CD14-positive monocyte (primary cell): Measurements from ENCODE around the gene CEP290. TPM values are rescaled to one million over a fixed set of nuclear protein-coding genes. Genes with fewer than 3 reads are reported as not detected.

Experiments used
- DNase-seq, 3 donors: peaks; one replicate each; pipeline ENCODE4 v3.0.0-alpha.2; 2011 to 2022
- H2AFZ ChIP-seq: 2 replicates; pipeline ENCODE4 v1.6.0; 2012; ENCODE audit warnings: mild to moderate bottlenecking, low read depth, low read length, inconsistent platforms; ENCODE audit not compliant: insufficient read depth, poor library complexity, severe bottlenecking
- H3K27ac ChIP-seq, 2 donors: 1 replicate in 1 of 2; 2 replicates in 1 of 2; pipeline ENCODE4 v1.5.1; 2012 to 2013; ENCODE audit warnings: low read length in 2 of 2, control low read depth in 1 of 2, inconsistent platforms in 1 of 2, low read depth in 1 of 2, mild to moderate bottlenecking in 1 of 2
- H3K27me3 ChIP-seq, 2 donors: one replicate each; pipeline versions ENCODE4 v1.6.0 to v1.6.1; 2011 to 2013; ENCODE audit warnings: low read length in 2 of 2; ENCODE audit not compliant: control insufficient read depth in 2 of 2, insufficient read depth in 2 of 2
- H3K36me3 ChIP-seq, 2 donors: replicated peaks in 1 of 2; 1 replicate in 1 of 2; 2 replicates in 1 of 2; pipeline versions ENCODE4 v1.5.1 to v1.6.1; 2012 to 2013; ENCODE audit warnings: low read length in 2 of 2, control low read depth in 1 of 2, inconsistent platforms in 1 of 2, mild to moderate bottlenecking in 1 of 2; ENCODE audit not compliant: insufficient read depth in 2 of 2, control insufficient read depth in 1 of 2
- H3K4me1 ChIP-seq, 2 donors: 1 replicate in 1 of 2; 2 replicates in 1 of 2; pipeline versions ENCODE4 v1.5.1 to v1.6.1; 2012 to 2013; ENCODE audit warnings: low read length in 2 of 2, control low read depth in 1 of 2, inconsistent platforms in 1 of 2, mild to moderate bottlenecking in 1 of 2, moderate library complexity in 1 of 2; ENCODE audit not compliant: insufficient read depth in 2 of 2, control insufficient read depth in 1 of 2
- H3K4me2 ChIP-seq: replicated peaks from 2 replicates; pipeline ENCODE3; 2012; ENCODE audit warnings: low read length, moderate library complexity, mild to moderate bottlenecking; ENCODE audit not compliant: poor library complexity, severe bottlenecking; ENCODE audit errors: extremely low read depth
- H3K4me3 ChIP-seq, 3 experiments: fragments of 200-600 bp in 1 of 3; sonication (generic) in 1 of 3; replicated peaks in 1 of 3; 1 replicate in 2 of 3; 2 replicates in 1 of 3; pipeline ENCODE4 v1.5.1; 2011 to 2013; ENCODE audit warnings: low read length in 3 of 3, mild to moderate bottlenecking in 3 of 3, control low read depth in 2 of 3, low read depth in 2 of 3, inconsistent platforms in 1 of 3, moderate library complexity in 1 of 3
- H3K79me2 ChIP-seq: 2 replicates; pipeline ENCODE4 v1.6.0; 2012; ENCODE audit warnings: mild to moderate bottlenecking, control low read depth, inconsistent platforms, low read length, moderate library complexity; ENCODE audit not compliant: insufficient read depth
- H3K9ac ChIP-seq: 2 replicates; pipeline ENCODE4 v1.6.0; 2017; ENCODE audit warnings: low read length, mild to moderate bottlenecking; ENCODE audit not compliant: insufficient read depth, poor library complexity, severe bottlenecking
- H3K9me3 ChIP-seq, 2 donors: replicated peaks in 1 of 2; 1 replicate in 1 of 2; 2 replicates in 1 of 2; pipeline versions ENCODE4 v1.5.1 to v1.6.1; 2012 to 2013; ENCODE audit warnings: low read length in 2 of 2, control low read depth in 1 of 2; ENCODE audit not compliant: control insufficient read depth in 1 of 2, insufficient read depth in 1 of 2
- H4K20me1 ChIP-seq: 2 replicates; pipeline ENCODE4 v1.6.0; 2012; ENCODE audit warnings: mild to moderate bottlenecking, low read length, control low read depth, moderate library complexity; ENCODE audit not compliant: insufficient read depth
- H3K27ac Mint-ChIP-seq, 7 donors: one replicate each; pipeline ENCODE4 v1.8.0; 2020; ENCODE audit warnings: mild to moderate bottlenecking in 7 of 7, mixed read lengths in 7 of 7, moderate library complexity in 6 of 7, inconsistent platforms in 2 of 7
- H3K27me3 Mint-ChIP-seq, 3 donors: one replicate each; pipeline ENCODE4 v1.8.0; 2021 to 2022; ENCODE audit warnings: low read depth in 3 of 3, mild to moderate bottlenecking in 3 of 3, mixed read lengths in 3 of 3, moderate library complexity in 3 of 3, inconsistent platforms in 1 of 3
- H3K36me3 Mint-ChIP-seq, 2 donors: one replicate each; pipeline ENCODE4 v1.8.0; 2020; ENCODE audit warnings: mixed read lengths in 2 of 2, inconsistent platforms in 1 of 2, mild to moderate bottlenecking in 1 of 2
- H3K4me1 Mint-ChIP-seq: one replicate; pipeline ENCODE4 v1.8.0; 2020; ENCODE audit warnings: mild to moderate bottlenecking, mixed read lengths
- H3K4me3 Mint-ChIP-seq, 2 donors: one replicate each; pipeline ENCODE4 v1.8.0; 2020; ENCODE audit warnings: mild to moderate bottlenecking in 2 of 2, mixed read lengths in 2 of 2, moderate library complexity in 1 of 2
- H3K9me3 Mint-ChIP-seq, 7 donors: one replicate each; pipeline ENCODE4 v1.8.0; 2020 to 2022; ENCODE audit warnings: mixed read lengths in 7 of 7, mild to moderate bottlenecking in 6 of 7, moderate library complexity in 6 of 7, inconsistent platforms in 2 of 7
- WGBS: methylation state at CpG from one replicate; pipeline ENCODE4 v1.1.5; 2013; ENCODE audit warnings: missing lambda C conversion rate; ENCODE audit not compliant: insufficient coverage; 5-methylcytosine and 5-hydroxymethylcytosine counted together
- intact Hi-C, 2 donors: fragments of 100-400 bp; cut with micrococcal nuclease; formaldehyde crosslinking; loops; one replicate each; pipeline versions ENCODE4 v1.15.0 to v1.15.1; 2023
- polyA plus RNA-seq, 3 donors: library from polyadenylated mRNA; depleted of rRNA in 1 of 3; unstranded in 2 of 3; stranded (reverse) in 1 of 3; fragments of 300-500 nt in 2 of 3; fragments of >200 nt in 1 of 3; fragmentation: Illumina TruSeq in 2 of 3; gene quantifications; 1 replicate in 2 of 3; 2 replicates in 1 of 3; pipeline ENCODE4 v1.2.3, GENCODE V29; 2012 to 2021
- small RNA-seq: library from RNA; depleted of rRNA; stranded (forward); fragments of <200 nt; gene quantifications from one replicate; pipeline ENCODE3, GENCODE V24; 2012; ENCODE audit warnings: low read depth; ENCODE audit not compliant: insufficient read length
- TF ChIP-seq, protein P1 (sequence below): fragments of 200-600 bp; IDR thresholded peaks from one replicate; pipeline ENCODE4 v1.8.0; 2022; ENCODE audit warnings: antibody characterized with exemption, mild to moderate bottlenecking

CEP290 gene
- polyA plus RNA-seq, 3 donors, result 0.55 to 1.5 (median 0.71) TPM

DNA sequence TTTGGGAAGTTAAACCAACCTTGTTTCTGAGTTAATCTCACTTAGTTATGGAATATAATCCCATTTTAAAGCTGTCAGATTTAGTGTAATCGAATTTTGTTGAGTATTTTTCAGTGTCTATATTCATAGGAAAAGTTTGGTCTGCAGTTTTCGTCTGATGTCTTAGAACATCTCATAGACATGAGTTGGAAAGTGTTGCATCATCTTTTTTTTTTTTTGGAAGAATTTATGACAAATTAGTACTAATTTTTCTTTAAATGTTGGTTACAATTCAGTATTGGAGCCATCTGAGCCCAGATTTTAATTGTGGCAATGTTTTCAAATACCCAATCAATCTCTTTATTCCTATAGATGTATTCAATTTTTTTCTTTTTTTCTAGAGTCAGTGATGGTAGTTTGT, 140.6 kb downstream of the CEP290 start:
- H3K36me3 Mint-ChIP-seq, result no peaks in the 10 kb centered on the region
- peaks cover 0 to 2% (median 2%) of the 10 kb centered on the region in 3 donors for H3K27me3 Mint-ChIP-seq
- no peaks in the 10 kb centered on the region for H3K4me1 Mint-ChIP-seq
- no peaks in the 10 kb centered on the region for H3K79me2 ChIP-seq
- intact Hi-C loops, result no loop called here
- H3K9me3 Mint-ChIP-seq, result peaks cover 0 to 6% (median 2%) of the 10 kb centered on the region in 7 donors
- H3K36me3 ChIP-seq, result no peaks in the 10 kb centered on the region
- H4K20me1 ChIP-seq, result no peaks in the 10 kb centered on the region
- no peak overlapping the region for H3K9ac ChIP-seq
- no peaks in the 10 kb centered on the region for H3K27me3 ChIP-seq
- no CpG with 5 or more reads among the region's 2 CpGs for WGBS
- TF ChIP-seq, protein P1, sequence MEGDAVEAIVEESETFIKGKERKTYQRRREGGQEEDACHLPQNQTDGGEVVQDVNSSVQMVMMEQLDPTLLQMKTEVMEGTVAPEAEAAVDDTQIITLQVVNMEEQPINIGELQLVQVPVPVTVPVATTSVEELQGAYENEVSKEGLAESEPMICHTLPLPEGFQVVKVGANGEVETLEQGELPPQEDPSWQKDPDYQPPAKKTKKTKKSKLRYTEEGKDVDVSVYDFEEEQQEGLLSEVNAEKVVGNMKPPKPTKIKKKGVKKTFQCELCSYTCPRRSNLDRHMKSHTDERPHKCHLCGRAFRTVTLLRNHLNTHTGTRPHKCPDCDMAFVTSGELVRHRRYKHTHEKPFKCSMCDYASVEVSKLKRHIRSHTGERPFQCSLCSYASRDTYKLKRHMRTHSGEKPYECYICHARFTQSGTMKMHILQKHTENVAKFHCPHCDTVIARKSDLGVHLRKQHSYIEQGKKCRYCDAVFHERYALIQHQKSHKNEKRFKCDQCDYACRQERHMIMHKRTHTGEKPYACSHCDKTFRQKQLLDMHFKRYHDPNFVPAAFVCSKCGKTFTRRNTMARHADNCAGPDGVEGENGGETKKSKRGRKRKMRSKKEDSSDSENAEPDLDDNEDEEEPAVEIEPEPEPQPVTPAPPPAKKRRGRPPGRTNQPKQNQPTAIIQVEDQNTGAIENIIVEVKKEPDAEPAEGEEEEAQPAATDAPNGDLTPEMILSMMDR, result no peak
- DNase-seq, result no peak
- H3K27ac Mint-ChIP-seq, result no peak overlapping the region
- no peaks in the 10 kb centered on the region for H3K9me3 ChIP-seq
- no peak overlapping the region for H3K4me3 ChIP-seq
- H3K4me3 Mint-ChIP-seq, result no peak overlapping the region
- no peaks in the 10 kb centered on the region for H3K4me1 ChIP-seq
- no peak overlapping the region for H2AFZ ChIP-seq
- no peak overlapping the region for H3K4me2 ChIP-seq
- H3K27ac ChIP-seq, result no peak overlapping the region

Small RNA genes within 50 kb of the gene (small RNA-seq; reads per million reads assigned to genes)
- not detected for gene RNA5SP364

Other genes with a start within 250 kb of the CEP290 start
- not detected for gene C12orf50, start 112.7 kb downstream of the CEP290 start, polyA plus RNA-seq
- 1 to 10 TPM; 1.1 to 2.2 (median 1.2) TPM for gene TMTC3, start 219 bp upstream of the CEP290 start, polyA plus RNA-seq